Superior temporal gyrus (tissue), 1 donor: ENCODE measurements around the gene DCST1.
A peak's percentile ranks its signal among the peaks of the same experiment; 100 is the strongest.

Source experiments
- DNase-seq: peaks from one replicate; pipeline ENCODE4 v3.0.0-alpha.2; 2016; ENCODE audit errors: extremely low spot score

DCST1 gene

DNA sequence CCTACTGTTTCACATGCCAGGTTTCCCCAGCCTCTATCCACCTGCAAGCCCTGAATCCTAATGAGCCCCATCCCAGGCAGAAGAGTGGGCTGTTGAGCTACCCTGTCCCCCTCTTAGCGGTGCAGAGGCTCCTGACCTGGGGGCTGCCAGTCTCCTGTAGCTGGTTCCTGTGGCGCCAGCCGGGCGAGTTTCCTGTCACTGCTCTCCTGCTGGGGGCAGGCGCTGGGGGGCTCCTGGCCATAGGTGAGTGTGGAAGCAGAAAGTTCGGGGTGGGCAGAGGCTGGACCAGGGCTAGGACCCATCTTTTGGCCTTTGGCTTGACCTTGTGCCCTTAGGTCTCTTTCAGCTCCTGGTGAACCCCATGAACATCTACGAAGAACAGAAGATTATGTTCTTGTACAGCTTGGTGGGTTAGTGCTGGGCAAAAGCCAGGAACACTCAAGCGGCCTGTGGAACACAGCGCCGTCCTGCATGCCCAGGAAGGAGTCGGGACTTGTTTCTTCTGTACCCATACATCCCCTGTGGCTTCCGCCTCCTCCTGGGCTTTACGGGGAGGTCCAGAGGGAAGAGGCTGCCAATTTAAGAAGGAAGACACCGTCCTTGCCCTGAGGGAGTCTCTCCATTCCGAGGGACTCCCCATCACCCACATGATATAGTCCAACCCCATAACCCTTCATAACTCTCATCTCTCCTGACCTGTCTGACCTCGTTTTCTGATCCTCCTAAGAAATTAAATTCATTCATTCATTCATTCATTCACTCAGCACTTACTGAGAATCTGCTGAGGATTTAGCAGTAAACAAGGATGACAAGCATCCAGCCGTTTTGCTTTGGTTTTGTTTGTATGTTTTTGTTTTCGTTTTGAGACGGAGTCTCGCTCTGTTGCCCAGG, 939 bp downstream of the DCST1 start:
- no peak for DNase-seq

- DNase-seq, result no peak
Measured at GRCh38 chr1:155035936-155036335, 2.3 kb downstream of the DCST1 start.

- no peak for DNase-seq
Measured at GRCh38 chr1:155037043-155037442, 3.4 kb downstream of the DCST1 start.

DNA sequence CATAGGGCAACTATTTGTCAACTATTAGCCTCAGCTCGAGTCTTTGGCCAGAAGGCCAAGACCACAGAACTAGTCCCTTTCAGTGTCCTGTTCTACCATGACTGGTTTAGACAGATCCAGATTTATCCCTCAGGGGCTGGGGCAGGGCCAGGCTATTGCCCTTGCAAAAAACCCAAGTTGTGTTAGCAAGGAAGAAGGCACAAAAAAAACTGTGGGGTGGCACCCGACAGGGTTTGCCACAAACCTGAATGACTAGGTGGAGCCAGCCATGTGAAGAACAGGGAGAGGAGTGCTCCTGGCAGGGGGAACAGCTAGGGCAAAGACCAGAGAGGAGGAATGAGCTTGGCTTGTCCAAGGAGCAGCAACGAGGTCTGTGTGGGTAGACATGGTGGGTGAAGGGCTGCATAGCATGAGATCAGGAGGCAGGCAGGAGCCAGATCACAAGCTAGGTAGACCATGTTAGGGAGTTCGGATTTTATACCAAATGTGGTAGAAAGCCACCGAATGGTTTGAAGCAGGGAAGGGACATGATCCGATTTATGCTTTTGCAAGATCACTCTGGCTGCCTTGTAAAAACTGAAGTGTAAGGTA, 4.3 kb downstream of the DCST1 start:
- no peak for DNase-seq

- DNase-seq, result no peak
Measured at GRCh38 chr1:155038602-155039307, 5.1 kb downstream of the DCST1 start.

DNA sequence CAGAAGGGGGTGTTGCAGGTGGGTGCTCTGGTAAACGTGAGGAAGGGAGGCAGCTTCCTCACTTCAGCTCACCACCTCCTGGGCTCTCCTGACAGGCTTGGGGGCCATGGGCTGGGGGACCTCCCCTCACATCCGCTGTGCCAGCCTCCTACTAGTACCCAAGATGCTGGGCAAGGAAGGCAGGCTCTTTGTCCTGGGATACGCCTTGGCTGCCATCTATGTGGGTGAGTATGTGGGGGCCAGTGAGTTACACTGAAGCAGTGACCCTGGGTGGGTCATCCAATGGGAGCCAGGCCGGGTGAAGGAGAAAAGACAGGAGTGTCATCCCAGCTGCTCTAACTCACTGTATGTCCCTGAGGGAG, 5.7 kb downstream of the DCST1 start:
- DNase-seq, result no peak

GRCh38 chr1:155040358-155041093, 6.9 kb downstream of the DCST1 start:
- no peak for DNase-seq

DNA sequence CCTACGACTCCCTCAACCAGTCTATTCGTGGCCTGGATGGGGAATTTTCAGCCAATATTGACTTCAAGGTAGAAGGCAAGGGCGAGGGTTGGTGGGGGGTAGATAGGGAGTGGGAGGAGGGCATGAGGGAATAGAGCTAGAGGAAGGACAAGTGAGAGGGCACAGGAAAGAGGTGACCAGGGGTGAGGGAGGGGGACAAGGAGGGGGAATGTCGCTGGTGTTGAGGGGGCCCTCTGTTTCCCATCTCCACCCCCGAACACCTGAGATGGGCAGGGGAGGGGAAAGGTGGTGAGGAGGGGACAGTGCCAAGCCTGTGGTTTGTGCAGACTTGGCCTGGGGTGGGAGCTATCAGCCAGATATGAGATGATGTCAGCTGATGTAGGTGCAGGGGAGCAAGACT, 9.2 kb downstream of the DCST1 start:
- no peak for DNase-seq

GRCh38 chr1:155043301-155043702, 9.7 kb downstream of the DCST1 start:
- DNase-seq, result no peak

GRCh38 chr1:155043793-155044192, 10.2 kb downstream of the DCST1 start:
- no peak for DNase-seq

DNA sequence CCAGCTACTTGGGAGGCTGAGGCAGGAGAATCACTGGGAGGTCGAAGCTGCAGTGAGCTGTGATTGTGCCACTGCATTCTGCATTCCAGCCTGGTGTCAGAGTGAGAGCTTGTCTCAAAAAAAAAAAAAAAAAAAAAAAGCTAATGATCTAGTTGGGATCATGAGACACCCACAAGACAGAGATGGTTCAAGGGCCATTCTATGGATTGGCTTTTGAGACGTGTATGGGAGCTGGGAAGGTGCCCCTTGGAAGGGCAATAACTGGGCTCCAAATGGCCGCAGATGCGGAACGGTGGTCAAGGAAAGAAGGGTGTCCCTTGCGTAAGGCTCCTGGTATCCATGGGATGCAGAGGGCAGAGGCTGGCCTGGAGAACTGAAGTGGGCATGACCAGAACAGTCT, 10.7 kb downstream of the DCST1 start:
- no peak for DNase-seq

- DNase-seq, result peak; percentile 88
Measured at GRCh38 chr1:155044812-155045657, 11.4 kb downstream of the DCST1 start.

DNA sequence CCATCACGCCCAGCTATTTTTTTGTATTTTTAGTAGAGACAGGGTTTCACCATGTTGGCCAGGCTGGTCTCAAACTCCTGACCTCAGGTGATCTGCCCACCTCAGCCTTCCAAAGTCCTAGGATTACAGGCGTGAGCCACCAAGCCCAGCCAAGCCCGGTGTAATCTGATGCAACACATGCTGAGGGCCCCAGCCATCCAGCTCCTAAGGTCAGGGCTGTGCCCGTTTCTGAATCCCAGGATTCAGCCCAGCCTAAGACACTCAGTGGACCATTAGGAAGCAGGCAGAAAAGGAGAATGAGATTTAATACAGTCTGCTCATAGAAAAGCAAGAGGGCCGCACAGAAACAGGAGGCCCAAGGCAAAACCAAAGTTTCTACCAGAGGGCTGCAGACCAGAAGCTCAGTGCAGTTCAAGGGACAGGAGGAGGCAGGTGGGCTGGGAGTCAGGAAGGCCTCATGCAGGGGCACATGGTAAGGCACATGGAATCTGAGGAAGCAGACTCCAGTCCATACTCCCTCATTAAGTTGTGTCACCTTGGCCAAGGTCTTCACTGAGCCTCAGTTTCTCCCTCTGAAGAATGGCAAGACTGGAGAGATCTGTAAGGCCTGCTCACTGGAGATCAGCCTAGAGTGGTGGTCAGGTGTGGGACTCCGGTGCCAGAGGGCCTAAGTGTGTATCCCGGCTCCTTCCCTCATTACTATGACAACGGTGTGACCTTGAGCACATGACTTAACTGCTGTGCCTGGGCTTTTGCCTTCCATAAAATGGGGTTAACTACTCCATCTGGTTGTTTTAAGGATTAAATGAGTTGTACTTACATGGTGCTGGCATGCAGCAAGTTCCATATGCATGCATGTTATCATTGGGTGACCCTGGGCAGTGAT, 15.1 kb downstream of the DCST1 start:
- DNase-seq, result no peak

- peak; percentile 17 for DNase-seq
Measured at GRCh38 chr1:155049651-155050559, 16.3 kb downstream of the DCST1 start.

- DNase-seq, result peak; percentile 78
Measured at GRCh38 chr1:155050560-155051341, 17.1 kb downstream of the DCST1 start, which contains the start of gene ADAM15. ADAM15 (plus strand) TSS chr1:155051316; CDS start chr1:155051387, 71 bp downstream.

DNA sequence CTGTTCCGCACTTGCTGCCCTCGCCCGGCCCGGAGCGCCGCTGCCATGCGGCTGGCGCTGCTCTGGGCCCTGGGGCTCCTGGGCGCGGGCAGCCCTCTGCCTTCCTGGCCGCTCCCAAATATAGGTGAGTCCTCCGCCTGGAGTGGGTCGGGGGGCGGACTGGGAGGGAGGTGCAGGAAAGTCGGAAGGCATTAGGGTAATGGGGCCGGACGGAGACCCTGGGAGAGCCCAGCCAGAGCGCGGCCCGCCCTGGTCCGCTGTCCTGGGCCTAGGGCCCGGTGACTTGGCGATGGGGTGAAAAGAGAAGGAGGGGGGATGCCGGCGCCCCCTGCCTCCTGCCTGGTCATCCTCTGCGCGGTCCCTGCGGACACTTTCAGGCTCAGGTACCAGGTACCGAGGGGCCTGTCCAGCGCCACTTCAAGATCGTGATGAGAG, 17.7 kb downstream of the DCST1 start:
- no peak for DNase-seq

DNA sequence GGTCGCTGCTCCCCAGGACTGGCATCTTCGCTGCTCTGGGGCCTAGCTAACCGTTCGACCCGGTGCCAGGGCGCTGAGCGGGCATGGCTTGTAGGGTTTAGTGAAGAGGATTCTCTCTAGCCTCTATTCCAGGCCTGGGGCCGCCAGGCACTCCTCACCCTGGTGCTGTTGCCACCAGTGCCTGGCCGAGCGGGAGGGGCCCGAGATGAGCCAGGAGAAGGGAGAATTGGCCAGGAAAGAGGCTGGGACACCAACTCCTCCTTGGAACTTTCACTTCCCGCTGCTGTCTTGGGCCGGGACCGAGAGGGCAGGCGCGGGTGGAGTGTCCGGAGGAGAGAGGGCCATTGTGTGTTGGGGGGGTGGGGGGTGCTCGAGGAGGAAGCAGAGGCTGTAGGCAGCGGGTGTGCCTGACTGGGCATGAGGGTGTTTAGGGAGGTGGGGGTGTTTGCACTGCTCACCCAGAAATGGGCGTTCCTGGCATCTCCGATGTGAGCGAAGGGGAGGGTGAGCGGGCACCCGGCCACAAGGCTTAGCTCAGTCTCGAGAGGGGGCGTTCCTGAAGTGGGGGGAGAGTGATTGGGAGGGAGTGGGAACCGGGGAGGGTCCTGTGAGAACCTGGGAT, 18.3 kb downstream of the DCST1 start:
- DNase-seq, result peak; percentile 37
